HG03439 (cell line): ENCODE measurements around the gene CAMK1D.

Source experiments
- ATAC-seq: cut with Tn5 transposase; IDR thresholded peaks from one replicate; pipeline ENCODE4 v1.9.1; 2021; ENCODE audit warnings: mild to moderate bottlenecking, moderate library complexity; ENCODE audit not compliant: unreplicated experiment

Gene CAMK1D

DNA sequence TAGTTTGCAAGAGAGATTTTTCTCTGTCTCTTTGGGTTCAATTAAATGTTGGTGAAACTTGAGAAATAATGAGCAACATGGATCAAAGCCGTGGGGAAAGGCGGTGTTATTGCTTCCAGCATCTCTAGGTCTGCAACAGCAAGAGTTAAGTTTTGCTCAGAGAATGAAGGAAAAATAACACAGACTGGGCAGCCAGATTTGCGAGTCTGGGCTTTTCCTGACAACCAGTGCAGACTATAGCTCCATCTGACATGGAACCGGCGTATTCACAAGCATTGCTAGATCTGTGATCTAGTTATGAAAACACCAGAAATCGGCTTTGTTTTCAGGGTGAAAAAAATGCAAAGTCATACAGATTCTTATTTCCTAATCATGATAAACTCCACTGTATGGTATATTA, 110.4 kb downstream of the CAMK1D start:
- no peak for ATAC-seq

DNA sequence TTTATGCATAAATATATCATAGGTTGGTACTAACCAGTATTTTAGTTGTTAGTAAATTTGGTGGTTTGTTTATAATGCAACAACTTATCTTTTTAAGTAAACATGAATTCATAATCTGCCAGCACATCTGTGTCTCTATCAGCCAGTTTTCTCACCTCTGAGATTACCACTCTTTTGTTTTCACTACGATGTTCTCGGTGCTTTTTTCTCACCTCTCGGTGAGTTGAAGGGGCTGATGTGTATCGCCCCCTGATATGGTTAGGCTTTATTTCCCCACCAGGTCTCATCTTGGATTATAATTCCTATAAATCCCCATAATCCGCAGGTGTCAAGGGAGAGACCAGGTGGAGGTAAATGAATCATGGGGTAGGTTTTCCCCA, 114.1 kb downstream of the CAMK1D start:
- ATAC-seq, result no peak

DNA sequence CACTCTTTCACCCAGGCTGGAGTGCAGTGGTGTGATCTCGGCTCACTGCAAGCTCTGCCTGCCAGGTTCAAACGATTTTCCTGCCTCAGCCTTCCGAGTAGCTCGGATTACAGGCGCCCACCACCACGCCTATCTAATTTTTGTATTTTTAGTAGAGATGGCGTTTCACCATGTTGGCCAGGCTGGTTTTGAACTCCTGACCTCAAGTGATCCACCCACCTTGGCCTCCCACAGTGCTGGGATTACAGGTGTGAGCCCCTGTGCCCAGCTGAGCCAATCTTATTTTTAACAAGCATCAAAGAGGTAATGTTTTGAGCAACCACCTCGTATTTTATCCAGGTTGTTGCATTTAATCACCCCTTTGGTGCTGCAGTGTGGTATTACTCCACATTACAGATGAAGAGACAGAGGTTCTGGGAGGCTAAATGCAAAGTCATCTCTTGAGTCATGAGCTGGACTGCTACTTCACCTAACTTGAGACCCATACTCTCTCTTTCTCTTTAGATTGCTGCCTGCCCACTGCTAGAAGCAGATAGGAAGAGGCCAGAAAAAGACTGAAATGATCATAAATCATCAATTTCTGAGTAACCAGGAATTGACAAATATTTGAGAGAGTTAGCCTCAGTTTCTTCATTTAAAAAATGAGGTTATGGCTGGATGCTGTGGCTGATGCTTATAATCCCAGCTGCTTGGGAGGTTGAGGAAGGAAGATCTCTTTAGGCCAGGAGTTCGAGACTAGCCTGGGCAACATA, 116.2 kb downstream of the CAMK1D start:
- no peak for ATAC-seq

DNA sequence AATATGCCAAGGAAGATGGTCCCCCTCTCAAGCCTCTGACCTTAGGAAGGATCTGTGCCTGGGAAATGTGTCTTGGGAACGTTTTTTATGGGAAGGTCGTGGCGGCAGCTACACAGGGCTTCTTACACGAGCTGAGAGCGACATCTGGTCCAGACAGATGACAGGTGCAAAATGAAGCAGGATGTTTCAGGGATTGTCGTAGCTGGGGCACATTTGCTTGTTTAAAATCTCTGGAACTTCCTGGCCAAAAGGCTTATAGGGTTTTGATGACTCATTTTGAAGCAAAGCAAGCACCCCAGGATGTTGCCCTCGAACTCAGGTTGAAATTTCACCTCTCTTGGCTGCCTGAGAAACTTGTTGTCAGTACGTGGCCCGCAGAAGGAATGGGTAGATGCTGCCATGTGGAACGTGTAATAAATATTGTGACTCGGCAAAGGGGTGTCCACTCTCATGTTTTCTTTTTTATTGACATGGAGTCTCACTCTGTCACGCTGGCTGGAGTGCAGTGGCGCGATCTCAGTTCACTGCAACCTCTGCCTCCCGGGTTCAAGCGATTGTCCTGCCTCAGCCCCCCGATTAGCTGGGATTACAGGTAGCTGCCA, 117.5 kb downstream of the CAMK1D start:
- ATAC-seq, result no peak

DNA sequence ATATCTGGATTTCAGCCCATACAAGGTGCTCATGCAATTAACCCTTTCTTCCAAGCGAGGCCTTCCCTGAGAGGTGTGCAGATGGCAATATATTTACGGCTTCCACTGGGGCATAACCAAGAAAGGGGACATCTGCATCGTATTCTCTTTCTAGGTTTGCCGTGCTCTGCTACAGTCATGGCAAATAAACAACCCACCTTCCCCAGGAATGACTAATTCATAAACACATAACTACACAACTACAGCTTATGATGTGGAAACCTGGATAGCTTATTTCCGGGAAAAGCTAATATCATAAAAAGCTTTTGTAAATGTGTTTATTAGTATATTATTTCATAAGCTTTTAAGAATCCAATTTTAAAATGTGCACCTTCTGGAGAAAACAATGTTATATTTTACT, 120.0 kb downstream of the CAMK1D start:
- no peak for ATAC-seq

DNA sequence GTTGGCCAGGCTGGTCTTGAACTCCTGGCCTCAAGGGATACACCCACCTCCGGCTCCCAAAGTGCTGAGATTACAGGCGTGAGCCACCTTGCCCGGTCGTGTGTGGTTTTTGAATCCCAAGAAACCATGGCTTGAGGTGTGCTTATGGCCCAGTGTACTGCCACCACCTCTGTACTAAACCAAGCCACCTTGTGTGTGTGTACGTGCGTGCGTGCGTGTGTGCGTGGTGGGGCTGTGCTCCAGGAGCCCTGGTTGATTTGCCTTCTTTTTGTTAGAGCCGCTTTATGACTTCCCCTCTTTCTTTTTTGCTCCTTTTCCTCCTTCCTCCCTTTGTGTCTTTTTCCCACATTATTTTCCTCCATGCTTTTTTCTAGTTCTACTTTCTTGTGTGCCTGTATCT, 121.4 kb downstream of the CAMK1D start:
- no peak for ATAC-seq

DNA sequence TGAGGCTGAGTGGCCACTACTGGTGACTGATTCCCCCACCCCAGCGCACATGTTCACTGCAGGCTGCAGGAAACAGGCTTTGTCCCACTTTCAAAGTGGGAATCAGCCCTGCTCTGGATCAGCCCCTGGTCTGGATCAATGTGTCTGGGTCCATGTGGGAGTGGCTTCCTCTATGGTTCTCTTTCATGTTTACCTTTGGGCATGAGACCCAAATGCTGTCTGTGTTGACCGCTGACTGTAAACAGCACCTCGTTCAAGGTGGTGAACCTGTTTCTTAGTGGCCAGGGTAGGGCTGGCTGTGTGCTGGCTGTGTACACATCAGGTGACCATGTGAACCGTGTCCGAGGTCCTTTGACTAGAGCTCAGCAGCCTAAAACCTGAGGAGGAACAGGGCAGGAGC, 121.8 kb downstream of the CAMK1D start:
- ATAC-seq, result no peak

DNA sequence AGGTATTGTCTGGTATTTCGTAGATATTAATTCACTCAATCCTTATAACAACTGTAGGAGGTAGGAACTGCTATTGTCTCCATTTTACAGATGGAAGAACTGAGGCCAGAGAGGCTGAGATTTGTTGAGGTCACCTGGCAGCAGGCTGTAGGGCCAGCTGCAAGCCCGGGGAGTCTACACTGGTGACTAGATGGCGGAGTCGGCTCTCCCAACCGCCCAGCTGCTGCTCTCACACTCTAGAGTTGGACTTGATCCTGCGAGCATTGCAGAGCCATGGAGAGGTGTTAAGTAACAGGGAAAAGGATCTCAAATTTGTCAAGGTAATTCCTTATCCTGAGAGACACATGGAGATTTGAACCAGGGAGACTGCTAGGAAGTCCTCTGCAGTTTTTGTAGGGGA, 124.1 kb downstream of the CAMK1D start:
- ATAC-seq, result no peak

DNA sequence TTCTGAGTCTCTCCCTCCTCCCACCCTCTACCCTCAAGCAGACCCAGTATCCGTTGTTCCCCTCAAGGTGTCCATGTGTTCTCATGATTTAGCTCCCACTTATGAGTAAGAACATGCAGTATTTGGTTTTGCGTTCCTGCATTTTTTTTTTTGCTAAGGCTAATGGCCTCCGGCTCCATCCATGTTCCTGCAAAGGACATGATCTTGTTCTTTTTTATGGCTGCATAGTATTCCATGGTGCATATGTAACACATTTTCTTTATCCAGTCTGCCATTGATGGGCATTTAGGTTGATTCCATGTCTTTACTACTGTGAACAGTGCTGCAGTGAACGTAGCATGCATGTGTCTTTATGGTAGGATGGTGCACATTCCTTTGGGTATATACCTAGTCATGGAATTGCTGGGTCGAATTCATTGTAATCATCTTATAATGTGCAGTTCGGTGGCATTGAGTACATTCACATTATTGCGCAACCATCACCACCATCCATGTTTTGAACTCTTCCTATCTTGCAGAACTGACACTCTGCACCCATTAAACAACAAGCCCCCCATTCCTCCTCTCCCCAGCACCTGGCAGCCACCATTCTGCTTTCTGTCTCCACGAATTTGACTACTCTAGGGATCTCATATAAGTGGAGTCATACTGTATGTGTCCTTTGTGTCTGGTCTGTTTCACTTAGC, 125.5 kb downstream of the CAMK1D start:
- no peak for ATAC-seq

DNA sequence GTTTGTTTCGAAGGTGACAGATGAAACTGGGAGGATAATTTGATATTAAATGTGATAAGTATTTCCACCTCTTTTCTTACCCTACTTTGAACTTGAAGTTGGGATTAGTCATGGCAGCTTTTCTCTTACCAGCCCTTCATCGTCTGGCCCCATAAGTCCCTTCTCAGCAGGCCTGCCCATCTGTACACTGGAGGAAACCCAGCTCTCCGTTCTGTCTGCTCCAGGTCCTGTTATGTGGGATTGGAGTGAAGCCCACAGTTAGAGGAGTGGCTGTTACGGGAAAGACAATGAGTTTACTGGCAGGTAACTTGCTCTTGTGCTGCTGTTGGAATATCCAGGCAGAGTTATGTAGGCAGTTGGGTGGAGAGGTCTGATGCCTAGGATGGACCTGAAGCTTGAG, 127.3 kb downstream of the CAMK1D start:
- ATAC-seq, result no peak

DNA sequence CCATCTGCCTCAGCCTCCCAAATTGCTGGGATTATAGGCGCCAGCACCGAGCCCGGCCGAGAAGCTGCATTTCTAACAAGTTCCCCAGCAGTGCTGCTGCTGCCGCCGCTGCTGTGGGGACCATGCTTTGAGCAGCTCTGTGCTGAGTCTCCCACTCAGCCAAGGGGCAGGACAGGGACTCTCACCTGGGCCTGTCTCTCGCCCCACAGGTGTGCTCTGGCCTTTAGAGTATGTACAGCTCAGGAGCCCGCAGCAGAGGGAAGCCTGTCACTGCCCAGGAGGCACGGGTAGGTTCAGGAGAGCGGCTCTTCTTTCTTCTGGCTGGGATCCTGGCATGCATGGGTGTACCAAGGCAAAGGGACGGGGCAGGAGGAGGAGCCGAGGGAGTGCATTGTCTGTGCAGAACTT, 130.1 kb downstream of the CAMK1D start:
- no peak for ATAC-seq

DNA sequence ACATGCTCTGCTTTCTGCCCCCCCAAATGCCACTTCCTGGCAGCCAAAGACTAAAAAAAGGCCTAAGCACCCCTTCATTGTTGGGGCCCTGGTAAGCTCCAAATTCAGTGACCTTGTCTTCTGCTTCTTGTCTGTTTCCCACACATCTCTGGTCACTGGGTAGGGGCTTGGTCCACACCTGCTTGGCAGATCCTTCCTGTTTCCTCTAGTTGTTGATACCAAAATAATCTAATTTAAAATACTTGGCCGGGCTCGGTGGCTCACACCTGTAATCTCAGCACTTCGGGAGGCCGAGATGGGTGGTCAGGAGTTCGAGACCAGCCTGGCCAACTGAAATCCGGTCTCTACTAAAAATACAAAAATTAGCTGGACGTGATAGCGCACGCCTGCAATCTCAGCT, 130.6 kb downstream of the CAMK1D start:
- ATAC-seq, result no peak

DNA sequence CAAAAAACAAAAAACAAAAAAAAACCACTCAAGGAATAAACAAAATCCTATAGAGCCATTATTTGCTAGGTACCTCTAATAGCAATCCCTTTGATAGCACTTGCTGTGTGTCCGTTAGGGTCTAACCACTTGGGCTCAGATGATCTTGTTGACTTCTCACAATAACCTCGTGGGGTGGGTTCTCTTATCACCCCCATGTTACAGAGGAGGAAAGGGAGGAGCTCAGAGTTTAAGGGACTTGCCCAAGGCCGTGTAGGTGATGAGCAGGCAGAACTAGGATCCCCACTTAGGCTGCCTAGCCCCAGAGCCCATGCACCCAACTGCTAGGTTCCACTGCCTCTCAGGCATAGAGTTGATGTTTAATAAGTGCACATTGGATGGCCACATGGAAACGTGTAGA, 131.1 kb downstream of the CAMK1D start:
- ATAC-seq, result no peak

DNA sequence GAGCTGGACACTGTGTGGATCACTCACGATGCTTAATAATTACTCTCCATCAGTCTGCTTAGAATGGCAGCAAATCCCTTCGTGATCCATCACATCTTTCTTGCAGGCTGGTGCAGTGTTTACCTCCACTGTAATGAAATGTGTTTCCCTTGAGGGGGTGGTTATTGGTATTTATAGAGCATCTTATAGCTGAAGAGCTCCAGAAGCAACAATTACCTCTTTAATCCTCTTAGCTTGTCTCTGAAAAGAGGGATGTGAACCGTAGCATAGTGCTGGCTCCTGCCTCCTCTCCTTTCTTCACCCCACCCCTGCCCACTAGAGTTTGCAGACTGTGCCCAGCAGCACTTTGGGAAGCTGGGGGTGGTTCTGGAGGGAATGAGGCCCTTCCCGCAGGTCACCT, 132.6 kb downstream of the CAMK1D start:
- ATAC-seq, result no peak

DNA sequence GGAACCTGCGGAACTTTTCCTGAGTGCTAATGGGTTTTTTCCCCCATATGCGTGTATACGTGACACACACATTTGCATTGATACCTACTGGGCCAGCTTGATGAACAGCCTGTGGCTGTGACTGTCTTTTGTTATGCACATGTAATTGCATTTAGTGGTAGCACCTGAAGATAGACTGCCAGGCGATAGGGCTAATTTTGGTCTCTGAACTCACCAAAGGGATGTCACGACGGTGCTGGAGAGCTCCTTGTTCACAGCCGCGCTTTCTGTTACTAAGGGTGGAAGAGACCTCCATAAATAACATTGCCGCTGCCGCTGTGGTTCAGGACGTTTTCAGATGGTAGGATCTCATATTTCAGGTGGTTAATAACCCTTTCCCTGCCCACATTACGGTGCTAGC, 133.2 kb downstream of the CAMK1D start:
- no peak for ATAC-seq

DNA sequence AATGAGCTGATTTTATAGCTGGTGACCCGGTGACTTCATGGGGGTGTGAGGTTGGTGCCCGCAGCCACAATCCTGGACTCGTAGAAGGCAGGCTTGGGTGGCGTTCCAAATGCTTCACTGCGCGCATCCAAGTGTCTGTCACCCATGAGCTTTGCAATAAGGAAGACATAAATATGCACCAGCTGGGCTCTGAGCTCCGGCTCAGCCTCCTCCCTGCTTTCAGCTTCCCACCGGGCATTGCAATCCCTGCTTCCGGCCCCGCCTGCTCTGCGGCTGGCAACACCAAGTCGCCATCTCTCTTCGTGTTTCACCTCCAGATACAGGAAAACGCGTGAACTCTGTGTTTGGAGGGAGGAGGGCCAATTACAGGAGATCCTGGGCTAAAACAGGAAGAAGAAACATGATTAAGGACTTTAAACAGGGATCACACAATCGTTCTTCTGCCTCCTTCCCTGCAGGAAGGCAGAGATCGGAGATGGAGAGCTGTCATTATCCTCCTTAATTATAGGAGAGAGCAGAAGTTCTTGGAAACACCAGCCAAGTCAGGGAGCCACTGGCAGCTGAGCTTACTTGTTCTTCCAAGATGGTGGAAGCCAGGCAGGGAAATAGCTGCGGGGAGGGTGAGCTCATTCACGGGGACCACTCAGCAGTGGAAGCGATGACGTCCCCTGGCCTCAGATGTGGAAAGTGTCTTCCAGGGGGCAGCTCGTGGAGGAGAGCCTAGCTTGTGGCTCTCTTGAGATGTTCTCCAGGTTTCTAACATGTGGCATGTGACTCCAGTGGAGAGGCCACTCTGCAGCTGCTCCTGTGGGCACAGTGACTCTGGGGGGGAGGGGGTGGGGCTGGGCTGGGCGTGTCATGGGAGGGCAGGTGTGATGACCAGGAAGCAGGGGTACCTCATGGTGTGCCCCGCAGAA, 134.9 kb downstream of the CAMK1D start:
- peak; percentile 48 for ATAC-seq

DNA sequence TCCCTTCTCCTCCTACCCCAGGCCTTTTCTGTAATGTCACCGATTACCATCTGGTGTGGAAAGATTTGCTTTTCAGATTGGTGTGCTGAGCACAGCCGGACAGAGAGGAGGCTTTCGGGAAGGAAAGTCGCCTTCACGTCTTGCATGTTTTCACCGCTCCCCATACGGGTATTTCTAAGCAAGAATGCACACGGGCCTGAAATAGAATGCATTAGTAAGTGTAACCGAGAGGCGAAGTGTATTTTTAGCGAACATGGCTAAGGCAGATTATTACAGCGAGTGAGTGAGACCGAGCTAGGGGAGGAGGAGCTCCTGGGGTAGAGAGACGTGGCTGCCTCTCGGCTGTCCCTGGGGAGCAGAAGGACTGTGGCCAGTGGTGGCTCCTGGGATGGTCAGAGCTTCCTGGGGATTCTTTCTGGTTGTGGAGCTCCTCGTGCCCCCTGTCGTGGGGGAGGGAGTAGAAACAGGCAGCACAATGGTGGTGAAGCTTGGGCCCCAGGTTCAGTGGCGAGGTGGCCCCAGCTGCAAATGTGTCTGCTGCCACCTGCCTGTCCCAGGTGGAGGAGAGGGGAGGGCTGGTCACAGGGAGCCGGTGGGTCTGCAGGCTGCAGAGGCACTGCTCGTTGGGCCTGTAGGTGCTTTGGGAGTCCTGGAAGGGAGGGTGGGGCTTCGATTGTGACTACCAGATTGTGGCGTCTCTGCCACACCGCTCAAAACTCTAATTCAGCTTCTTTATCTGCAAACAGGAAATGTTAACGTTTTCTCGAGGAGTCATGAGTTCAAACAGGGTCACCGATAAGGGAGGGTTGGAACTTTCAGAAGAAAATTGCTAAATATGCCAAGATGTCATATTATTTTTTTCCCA, 135.8 kb downstream of the CAMK1D start:
- peak; percentile 91 for ATAC-seq

DNA sequence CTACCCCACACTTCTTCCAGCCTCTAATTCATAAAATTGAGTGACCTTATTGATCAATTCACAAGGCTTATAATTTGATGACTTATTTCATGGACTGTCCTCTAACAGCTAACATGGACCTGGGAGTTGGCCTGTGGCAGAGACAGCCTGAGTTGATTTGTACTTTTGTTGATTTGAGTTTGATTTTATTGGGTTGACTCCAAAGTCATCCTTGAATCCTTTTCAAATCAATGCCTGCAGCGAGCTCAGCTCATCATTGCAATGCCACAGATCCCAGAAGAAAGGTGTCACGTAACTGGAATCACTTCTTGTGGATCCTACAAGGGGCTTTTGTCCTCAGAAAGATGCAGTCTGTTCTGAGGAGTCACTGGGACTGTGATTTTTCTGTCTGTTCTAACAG, 138.0 kb downstream of the CAMK1D start:
- no peak for ATAC-seq

DNA sequence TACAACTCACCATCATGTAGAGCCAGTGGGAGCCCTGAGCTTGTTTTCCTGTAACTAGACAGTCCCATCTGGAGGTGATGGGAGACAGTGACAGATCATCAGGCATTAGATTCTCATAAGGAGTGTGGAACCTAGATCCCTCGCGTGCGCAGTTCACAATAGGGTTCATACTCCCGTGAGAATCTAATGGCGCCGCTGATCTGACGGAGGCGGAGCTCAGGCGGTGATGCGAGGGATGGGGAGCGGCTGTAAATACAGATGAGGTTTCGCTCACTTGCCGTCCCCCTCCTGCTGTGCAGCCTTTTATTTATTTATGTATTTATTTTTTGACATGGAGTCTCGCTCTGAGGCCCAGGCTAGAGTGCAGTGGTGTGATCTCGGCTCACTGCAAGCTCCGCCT, 139.3 kb downstream of the CAMK1D start:
- no peak for ATAC-seq

DNA sequence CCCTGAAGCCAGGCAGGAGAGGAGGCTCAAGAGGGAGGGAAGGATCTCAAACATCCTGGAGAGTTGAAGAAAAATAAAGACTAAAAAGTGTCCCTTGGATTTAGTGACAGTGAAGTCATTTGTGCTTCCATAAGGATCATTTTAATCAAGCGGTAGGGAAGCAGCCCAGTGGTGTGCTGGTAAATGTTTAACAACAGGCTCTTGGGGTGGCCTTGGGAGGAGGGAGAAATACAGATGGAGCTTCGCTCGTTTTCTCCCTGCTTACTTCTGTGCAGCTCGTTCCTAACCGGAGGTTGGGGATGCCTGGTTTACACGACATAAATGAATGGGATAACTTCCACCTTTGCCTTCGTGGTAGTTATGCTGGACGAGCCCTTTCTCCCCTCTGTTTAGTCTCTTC, 140.0 kb downstream of the CAMK1D start:
- ATAC-seq, result no peak
